Activated CD8-positive, alpha-beta T cell treated with anti-CD3 and anti-CD28 coated beads, Interleukin-2, amount 10 ng/mL, durations not matched to agents 7 days and 5 days (primary cell): Measurements from ENCODE around the gene TARDBP. TPM values are rescaled to one million over a fixed set of nuclear protein-coding genes. Genes with fewer than 3 reads are reported as not detected.
"Not testable (repeated sequence)": the region's sequence is repeated elsewhere in the genome, so short reads cannot be mapped to it uniquely, and the experiment has no call there.

Experiments used
- ATAC-seq: fragments of 150-1000 bp; cut with Tn5 transposase; one replicate; pipeline ENCODE4 v1.10.0; 2021; ENCODE audit warnings: moderate library complexity
- CTCF ChIA-PET: fragments of 350-600 bp; sonication (Branson Sonifier 250); formaldehyde crosslinking; loops from one replicate; lab custom pipeline; 2021; ENCODE audit warnings: antibody characterized with exemption; lab: Charles Lee
- POLR2A ChIA-PET: fragments of 350-600 bp; sonication (Branson Sonifier 250); formaldehyde crosslinking; loops from one replicate; lab custom pipeline; 2021; ENCODE audit warnings: antibody characterized with exemption; lab: Charles Lee
- DNase-seq: peaks from one replicate; pipeline ENCODE4 v3.0.0-alpha.2; 2020
- H3K27ac Mint-ChIP-seq: one replicate; pipeline ENCODE4 v1.8.0; 2021; ENCODE audit warnings: mild to moderate bottlenecking, mixed read lengths
- H3K27me3 Mint-ChIP-seq: one replicate; pipeline ENCODE4 v1.8.0; 2021; ENCODE audit warnings: low read depth, mixed read lengths
- H3K36me3 Mint-ChIP-seq: one replicate; pipeline ENCODE4 v1.8.0; 2021; ENCODE audit warnings: low read depth, mixed read lengths
- H3K4me1 Mint-ChIP-seq: one replicate; pipeline ENCODE4 v1.8.0; 2021; ENCODE audit warnings: low read depth, mixed read lengths
- H3K4me3 Mint-ChIP-seq: one replicate; pipeline ENCODE4 v1.8.0; 2021; ENCODE audit warnings: mild to moderate bottlenecking, mixed read lengths
- H3K9me3 Mint-ChIP-seq: one replicate; pipeline ENCODE4 v1.8.0; 2022; ENCODE audit warnings: mixed read lengths; ENCODE audit not compliant: insufficient read depth
- total RNA-seq, 2 experiments: library from RNA; stranded (reverse); gene quantifications; one replicate each; pipeline ENCODE4 v1.2.3, GENCODE V29; 2021

TARDBP gene
- total RNA-seq, 2 experiments from 2014 or later: 175 to 178 TPM

DNA sequence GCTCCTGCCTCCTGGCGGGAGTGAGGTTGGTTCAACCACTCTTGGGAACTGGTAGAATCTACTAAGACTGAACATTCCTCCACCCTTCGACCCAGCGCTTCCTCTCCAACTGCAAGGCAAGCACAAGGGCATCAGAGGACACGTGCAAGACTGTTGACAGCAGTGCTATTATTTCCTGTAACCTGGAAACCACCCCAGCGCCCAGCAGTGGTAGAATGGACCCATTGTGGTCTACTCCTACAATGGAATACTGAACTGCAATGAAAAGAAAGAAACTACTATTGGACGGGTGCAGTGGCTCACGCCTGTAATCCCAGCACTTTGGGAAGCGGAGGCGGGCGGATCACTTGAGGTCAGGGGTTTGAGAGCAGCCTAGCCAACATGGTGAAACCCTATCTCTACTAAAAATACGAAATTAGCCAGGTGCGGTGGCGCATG, 33.0 kb upstream of the TARDBP start:
- Mint-ChIP-seq H3K36me3 (no peaks in the 10 kb centered on the region), H3K9me3 (no peaks in the 10 kb centered on the region), H3K27me3 (peaks cover 19% of the 10 kb centered on the region), H3K27ac (no peak overlapping the region), H3K4me1 (no peaks in the 10 kb centered on the region), H3K4me3 (no peak overlapping the region)
- ChIA-PET CTCF (interaction anchor here (2.4 kb wide), 1 partner anchor 58 kb away, joined by 6 read pairs; no protein-coding TSS in a partner anchor), POLR2A (interaction anchor here (1.0 kb wide), 1 partner anchor 15 kb away, joined by 3 read pairs; no protein-coding TSS in a partner anchor)
- DNase-seq (no peak), ATAC-seq (no peak)

DNA sequence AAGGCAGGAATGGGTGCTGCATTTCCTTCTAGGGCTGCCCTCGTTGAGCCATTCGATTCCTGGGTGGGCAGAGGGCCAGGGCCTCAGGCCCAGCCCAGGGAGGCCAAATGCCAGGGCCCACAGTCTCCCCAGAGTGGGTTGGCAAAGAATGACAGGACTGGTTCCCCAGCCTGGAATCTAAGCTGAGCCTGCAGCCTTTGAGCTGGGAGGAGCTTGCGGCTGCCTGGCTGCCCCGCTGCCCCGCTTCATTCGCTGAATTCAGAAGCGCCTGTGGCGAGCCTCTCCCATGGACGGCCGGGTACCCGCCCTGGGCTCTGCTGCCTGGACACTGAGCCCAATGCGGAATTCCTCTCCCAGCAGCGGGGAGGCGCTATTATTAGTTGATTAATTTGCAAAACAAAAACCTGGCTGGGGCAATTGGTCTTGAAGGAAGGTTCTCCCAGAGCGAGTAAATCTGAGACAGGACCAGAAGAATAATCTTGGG, 32.3 kb upstream of the TARDBP start:
- Mint-ChIP-seq H3K27me3 (peaks cover 19% of the 10 kb centered on the region), H3K27ac (no peak overlapping the region), H3K4me3 (no peak overlapping the region), H3K36me3 (no peaks in the 10 kb centered on the region), H3K4me1 (no peaks in the 10 kb centered on the region), H3K9me3 (no peaks in the 10 kb centered on the region)
- DNase-seq (no peak), ATAC-seq (no peak)
- ChIA-PET CTCF (interaction anchor here (2.4 kb wide), 1 partner anchor 58 kb away, joined by 6 read pairs; no protein-coding TSS in a partner anchor), POLR2A (no interaction called here)

DNA sequence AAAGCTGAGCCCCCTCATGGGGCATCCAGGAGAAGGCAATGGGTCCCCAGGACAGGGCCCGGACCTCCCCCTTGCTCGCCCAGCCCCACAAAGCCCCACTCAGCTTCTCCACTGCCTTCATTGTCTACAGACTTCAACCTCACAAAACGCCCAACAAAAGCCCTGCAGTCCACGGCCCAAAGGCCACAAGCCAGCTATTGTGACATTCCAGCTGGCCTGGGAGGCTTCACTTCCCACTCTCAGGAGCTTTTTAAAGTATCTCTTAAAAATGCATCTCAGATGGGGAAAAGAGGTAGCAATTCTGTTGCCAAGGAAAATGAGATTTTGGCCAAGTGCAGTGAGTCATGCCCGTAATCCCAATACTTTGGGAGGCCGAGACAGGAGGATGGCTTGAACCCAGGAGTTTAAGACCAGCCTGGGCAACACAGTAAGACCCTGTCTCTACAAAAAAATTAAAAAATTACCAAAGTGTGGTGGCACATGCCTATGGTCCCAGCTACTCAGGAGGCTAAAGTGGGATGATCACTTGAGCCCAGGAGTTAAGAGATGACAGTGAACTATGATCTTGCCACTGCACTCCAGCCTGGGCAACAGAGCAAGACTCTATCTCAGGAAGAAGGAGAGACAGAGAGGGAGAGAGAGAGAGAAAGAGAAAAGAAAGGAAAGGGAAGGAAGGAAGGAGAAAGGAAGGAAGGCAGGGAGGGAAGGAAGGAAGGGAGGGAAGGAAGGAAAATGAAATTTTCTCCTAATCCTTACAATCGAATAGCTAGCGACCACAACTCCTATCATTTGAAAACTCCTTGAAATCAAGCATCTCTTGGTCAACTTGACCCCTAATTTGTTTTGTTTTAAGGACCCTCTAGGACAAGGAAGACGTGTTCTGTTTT, 31.4 kb upstream of the TARDBP start:
- ChIA-PET POLR2A (no interaction called here), CTCF (interaction anchor here (1.0 to 2.4 kb wide), 2 partner anchors 19 to 57 kb away, joined by 3 to 6 read pairs; no protein-coding TSS in a partner anchor)
- no peak overlapping the region for H3K4me3 Mint-ChIP-seq
- H3K4me1 Mint-ChIP-seq: peaks cover 2% of the 10 kb centered on the region
- H3K27me3 Mint-ChIP-seq: peaks cover 21% of the 10 kb centered on the region
- no peak for ATAC-seq
- DNase-seq: no peak
- H3K27ac Mint-ChIP-seq: no peak overlapping the region
- H3K36me3 Mint-ChIP-seq: no peaks in the 10 kb centered on the region
- no peaks in the 10 kb centered on the region for H3K9me3 Mint-ChIP-seq

DNA sequence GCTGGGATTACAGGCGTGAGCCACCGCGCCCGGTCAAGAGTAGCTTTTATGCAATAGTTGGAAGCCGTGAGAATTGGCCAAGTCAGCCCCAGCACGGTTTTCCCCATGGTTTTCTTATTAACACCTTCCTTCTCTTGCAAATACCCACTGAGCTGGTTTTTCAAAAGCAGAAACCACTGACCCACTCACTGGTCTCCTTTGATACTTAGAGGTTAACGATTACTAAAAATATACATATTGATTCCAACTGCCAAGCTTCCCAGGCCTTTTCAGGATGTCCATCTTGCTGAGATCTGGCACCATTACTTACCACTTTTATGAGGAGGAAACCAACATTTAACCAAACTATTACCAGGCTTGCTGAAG, 25.9 kb upstream of the TARDBP start:
- Mint-ChIP-seq H3K9me3 (no peaks in the 10 kb centered on the region), H3K4me1 (peaks cover 2% of the 10 kb centered on the region), H3K27ac (no peak overlapping the region), H3K27me3 (peaks cover 4% of the 10 kb centered on the region), H3K4me3 (no peak overlapping the region), H3K36me3 (no peaks in the 10 kb centered on the region)
- no peak for ATAC-seq
- no peak for DNase-seq
- ChIA-PET CTCF (no interaction called here), POLR2A (interaction anchor here (1.0 kb wide), 1 partner anchor 26 kb away, joined by 3 read pairs; the partner anchor contains the start of gene TARDBP)

DNA sequence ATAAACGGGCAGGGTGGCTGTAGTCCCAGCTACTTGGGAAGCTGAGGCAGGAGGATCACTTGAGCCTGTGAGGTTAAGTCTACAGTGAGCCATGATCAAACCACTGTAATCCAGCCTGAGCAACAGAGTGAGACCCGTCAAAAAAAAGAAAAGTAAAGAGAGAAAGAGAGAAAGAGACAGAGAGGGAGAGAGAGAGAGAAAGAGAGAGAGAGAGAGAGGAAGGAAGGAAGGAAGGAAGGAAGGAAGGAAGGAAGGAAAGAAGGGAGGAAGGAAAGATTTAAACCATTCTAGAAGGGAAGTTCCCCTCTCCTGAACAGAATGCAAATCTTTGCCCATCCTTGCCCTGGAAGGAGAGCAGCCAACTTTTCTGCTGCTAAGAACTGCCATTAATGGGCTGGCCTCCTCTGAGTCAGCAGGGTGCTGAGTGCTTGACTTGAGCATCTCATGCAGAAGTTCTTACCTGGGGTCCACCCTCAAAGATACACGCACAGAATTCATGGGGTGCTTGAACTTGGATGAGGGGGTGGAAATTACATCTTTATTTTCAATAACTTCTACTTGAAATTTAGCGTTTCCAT, 24.5 kb upstream of the TARDBP start:
- DNase-seq (no peak), ATAC-seq (no peak)
- ChIA-PET POLR2A (no interaction called here), CTCF (no interaction called here)
- no peak overlapping the region for H3K4me3 Mint-ChIP-seq
- H3K36me3 Mint-ChIP-seq: no peaks in the 10 kb centered on the region
- no peak overlapping the region for H3K27ac Mint-ChIP-seq
- H3K4me1 Mint-ChIP-seq: peaks cover 2% of the 10 kb centered on the region
- no peaks in the 10 kb centered on the region for H3K9me3 Mint-ChIP-seq
- peaks cover 4% of the 10 kb centered on the region for H3K27me3 Mint-ChIP-seq

DNA sequence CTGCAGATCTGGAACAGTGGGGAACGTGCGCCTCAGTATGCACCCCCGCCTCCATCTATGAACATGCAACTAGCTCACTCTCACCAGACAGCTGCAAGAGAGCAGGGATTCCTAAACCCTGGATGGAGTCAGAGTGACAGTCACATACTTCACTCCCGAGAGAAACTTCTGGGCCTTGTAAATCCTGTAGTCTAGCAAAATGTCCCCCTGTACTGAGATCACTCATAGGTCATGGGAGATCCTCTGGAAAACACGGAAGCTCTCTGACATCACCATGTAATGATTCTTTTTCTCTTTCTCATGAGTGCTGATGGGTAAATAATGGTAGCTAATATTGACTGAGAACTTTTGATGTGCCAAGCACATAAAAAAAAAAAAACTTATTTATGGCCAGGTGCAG, 23.4 kb upstream of the TARDBP start:
- DNase-seq (no peak), ATAC-seq (no peak)
- H3K4me1 Mint-ChIP-seq: peaks cover 2% of the 10 kb centered on the region
- H3K27ac Mint-ChIP-seq: no peak overlapping the region
- CTCF ChIA-PET: no interaction called here
- H3K27me3 Mint-ChIP-seq: peaks cover 2% of the 10 kb centered on the region
- no peak overlapping the region for H3K4me3 Mint-ChIP-seq
- POLR2A ChIA-PET: interaction anchor here (0.6 kb wide), 1 partner anchor 59 kb away, joined by 3 read pairs; no protein-coding TSS in a partner anchor
- H3K9me3 Mint-ChIP-seq: no peaks in the 10 kb centered on the region
- H3K36me3 Mint-ChIP-seq: no peaks in the 10 kb centered on the region

DNA sequence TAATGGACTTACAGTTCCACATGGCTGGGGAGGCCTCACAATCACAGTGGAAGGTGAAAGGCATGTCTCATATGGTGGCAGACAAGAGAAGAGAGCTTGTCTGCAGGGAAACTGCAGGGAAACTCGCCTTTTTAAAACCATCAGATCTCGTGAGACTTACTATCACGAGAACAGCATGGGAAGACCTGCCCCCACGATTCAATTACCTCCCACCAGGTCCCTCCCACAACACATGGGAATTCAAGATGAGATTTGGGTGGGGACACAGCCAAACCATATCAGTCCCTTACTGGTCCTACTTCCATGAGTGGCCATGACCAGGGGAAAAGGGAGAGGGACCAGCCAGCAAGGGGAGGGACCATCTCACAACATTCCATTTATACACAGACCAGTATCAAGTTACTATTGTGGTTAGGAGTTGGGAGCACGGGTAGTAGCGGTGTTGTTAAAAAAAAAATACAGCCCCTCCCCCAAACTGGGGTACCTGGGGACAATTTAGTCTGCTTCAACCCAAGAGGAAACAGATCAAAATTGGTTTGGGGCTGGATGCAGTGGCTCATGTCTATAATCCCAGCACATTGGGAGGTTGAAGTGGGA, 22.4 kb upstream of the TARDBP start:
- POLR2A ChIA-PET: interaction anchor here (0.6 kb wide), 1 partner anchor 60 kb away, joined by 3 read pairs; no protein-coding TSS in a partner anchor
- H3K27ac Mint-ChIP-seq, H3K27me3 Mint-ChIP-seq, ATAC-seq, H3K36me3 Mint-ChIP-seq, CTCF ChIA-PET, DNase-seq, H3K4me1 Mint-ChIP-seq, H3K4me3 Mint-ChIP-seq, H3K9me3 Mint-ChIP-seq: not testable (repeated sequence)

DNA sequence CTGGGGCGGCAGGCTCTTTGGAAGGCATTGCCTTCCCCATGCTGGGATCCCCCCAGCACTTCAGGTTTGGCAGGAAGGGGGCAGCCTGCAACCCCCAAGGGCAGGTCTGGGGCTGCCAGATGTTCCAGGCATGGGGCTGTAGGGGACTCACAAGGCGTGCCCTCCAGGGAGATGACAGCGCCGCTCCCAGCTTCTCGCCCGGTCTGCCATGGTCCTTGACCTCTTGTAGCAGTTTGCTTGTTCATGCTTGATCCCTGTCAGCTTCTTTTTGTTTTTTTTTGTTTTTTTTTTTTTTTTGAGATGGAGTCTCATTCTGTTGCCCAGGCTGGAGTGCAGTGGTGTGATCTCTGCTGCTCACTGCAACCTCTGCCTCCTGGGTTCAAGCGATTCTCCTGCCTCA, 21.6 kb upstream of the TARDBP start:
- H3K27ac Mint-ChIP-seq: no peak overlapping the region
- no peaks in the 10 kb centered on the region for H3K9me3 Mint-ChIP-seq
- H3K4me3 Mint-ChIP-seq: no peak overlapping the region
- peaks cover 1% of the 10 kb centered on the region for H3K27me3 Mint-ChIP-seq
- H3K4me1 Mint-ChIP-seq: peaks cover 1% of the 10 kb centered on the region
- DNase-seq (no peak), ATAC-seq (no peak)
- ChIA-PET CTCF (no interaction called here), POLR2A (no interaction called here)
- no peaks in the 10 kb centered on the region for H3K36me3 Mint-ChIP-seq

DNA sequence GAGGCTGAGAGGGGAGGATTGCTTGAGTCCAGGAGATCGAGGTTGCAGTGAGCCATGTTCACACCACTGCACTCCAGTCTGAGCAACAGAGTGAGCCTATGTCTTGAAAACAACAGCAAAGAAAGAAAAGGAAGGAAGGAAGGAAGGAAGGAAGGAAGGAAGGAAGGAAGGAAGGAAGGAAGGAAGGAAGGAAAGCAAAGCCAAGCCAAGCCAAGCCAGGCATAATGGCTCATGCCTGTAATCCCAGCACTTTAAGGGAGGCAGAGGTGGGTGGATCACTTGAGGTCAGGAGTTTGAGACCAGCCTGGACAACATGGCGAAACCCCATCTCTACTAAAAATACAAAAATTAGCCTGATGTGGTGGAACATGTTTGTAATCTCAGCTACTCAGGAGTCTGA, 20.4 kb upstream of the TARDBP start:
- POLR2A ChIA-PET, ATAC-seq, H3K4me3 Mint-ChIP-seq, H3K27me3 Mint-ChIP-seq, H3K27ac Mint-ChIP-seq, H3K9me3 Mint-ChIP-seq, H3K4me1 Mint-ChIP-seq, CTCF ChIA-PET, H3K36me3 Mint-ChIP-seq, DNase-seq: not testable (repeated sequence)

DNA sequence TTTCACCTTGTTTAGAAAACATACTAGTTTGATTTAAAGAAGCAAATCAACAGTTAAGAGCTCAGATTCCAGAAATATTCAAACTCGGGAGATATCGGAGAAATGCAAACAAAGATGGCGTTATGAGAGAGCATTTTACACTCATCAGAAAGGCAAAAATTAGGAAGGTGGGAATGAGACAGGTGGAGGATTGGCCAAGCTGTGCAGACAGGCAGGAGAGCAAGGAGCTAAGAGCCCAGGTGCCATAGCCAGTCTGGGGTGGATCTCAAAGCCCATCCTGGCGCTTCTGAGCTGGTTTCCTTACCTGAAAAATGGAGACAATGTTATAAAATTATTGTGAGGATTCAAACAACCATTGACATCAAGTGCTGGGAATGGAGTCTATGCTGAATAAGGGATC, 19.6 kb upstream of the TARDBP start:
- no peak for DNase-seq
- H3K27ac Mint-ChIP-seq: no peak overlapping the region
- ChIA-PET POLR2A (no interaction called here), CTCF (no interaction called here)
- H3K27me3 Mint-ChIP-seq: no peaks in the 10 kb centered on the region
- H3K4me3 Mint-ChIP-seq: no peak overlapping the region
- H3K9me3 Mint-ChIP-seq: no peaks in the 10 kb centered on the region
- ATAC-seq: no peak
- H3K36me3 Mint-ChIP-seq: no peaks in the 10 kb centered on the region
- no peaks in the 10 kb centered on the region for H3K4me1 Mint-ChIP-seq

DNA sequence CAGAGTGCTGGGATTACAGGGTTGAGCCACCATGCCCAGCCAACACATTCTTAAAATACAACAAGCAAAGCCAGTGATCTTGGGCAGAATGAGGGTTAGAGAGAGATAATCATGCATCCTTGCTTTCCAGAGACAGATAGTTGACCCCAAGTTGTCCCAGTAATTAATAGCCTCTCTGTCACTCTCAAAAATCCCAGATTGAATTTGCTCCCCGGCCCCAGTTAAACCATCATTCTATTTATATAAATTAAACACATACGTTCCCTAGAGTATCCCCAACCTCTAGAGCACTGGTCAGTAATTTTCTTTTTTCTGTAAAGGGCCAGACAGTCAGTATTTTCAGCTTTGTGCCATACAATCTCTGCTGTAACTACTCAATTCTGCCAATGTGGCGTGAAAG, 16.4 kb upstream of the TARDBP start:
- H3K4me1 Mint-ChIP-seq: no peaks in the 10 kb centered on the region
- no peak overlapping the region for H3K4me3 Mint-ChIP-seq
- H3K27ac Mint-ChIP-seq: no peak overlapping the region
- ATAC-seq (no peak), DNase-seq (no peak)
- H3K27me3 Mint-ChIP-seq: peaks cover 6% of the 10 kb centered on the region
- POLR2A ChIA-PET: no interaction called here
- no peaks in the 10 kb centered on the region for H3K36me3 Mint-ChIP-seq
- peaks cover 11% of the 10 kb centered on the region for H3K9me3 Mint-ChIP-seq
- CTCF ChIA-PET: no interaction called here
